Activated naive CD4-positive, alpha-beta T cell treated with anti-CD3 and anti-CD28 coated beads, Interleukin-2, amount 10 ng/mL, durations not matched to agents 7 days and 5 days (primary cell): ENCODE results near the gene KBTBD12.
"Not testable (repeated sequence)": the region's sequence is repeated elsewhere in the genome, so short reads cannot be mapped to it uniquely, and the experiment has no call there.

Experiments used
- CTCF ChIA-PET: fragments of 350-600 bp; sonication (Branson Sonifier 250); formaldehyde crosslinking; loops from one replicate; lab custom pipeline; 2021; ENCODE audit warnings: antibody characterized with exemption; lab: Charles Lee
- DNase-seq: peaks from one replicate; pipeline ENCODE4 v3.0.0-alpha.2; 2020
- H3K27ac Mint-ChIP-seq: one replicate; pipeline ENCODE4 v1.8.0; 2021; ENCODE audit warnings: mild to moderate bottlenecking, moderate library complexity, mixed read lengths
- H3K27me3 Mint-ChIP-seq: one replicate; pipeline ENCODE4 v1.8.0; 2021; ENCODE audit warnings: mild to moderate bottlenecking, mixed read lengths
- H3K36me3 Mint-ChIP-seq: one replicate; pipeline ENCODE4 v1.8.0; 2021; ENCODE audit warnings: mixed read lengths
- H3K4me1 Mint-ChIP-seq: one replicate; pipeline ENCODE4 v1.8.0; 2021; ENCODE audit warnings: mixed read lengths
- H3K4me3 Mint-ChIP-seq: one replicate; pipeline ENCODE4 v1.8.0; 2021; ENCODE audit warnings: mild to moderate bottlenecking, moderate library complexity, mixed read lengths
- H3K9me3 Mint-ChIP-seq: one replicate; pipeline ENCODE4 v1.8.0; 2021; ENCODE audit warnings: mixed read lengths

KBTBD12 gene

GRCh38 chr3:127915115-127915936 is at the start of gene KBTBD12:
Gene KBTBD12 (plus strand): TSS chr3:127915232. CDS start chr3:127923062, 7,830 bp downstream.
- Mint-ChIP-seq H3K27ac (peak within 1 kb of the TSS; percentile 38), H3K36me3 (no peaks in the 10 kb centered on the region), H3K9me3 (peaks cover 4% of the 10 kb centered on the region), H3K27me3 (peaks cover 59% of the 10 kb centered on the region), H3K4me1 (no peaks in the 10 kb centered on the region), H3K4me3 (no peak within 1 kb of the TSS)
- no peak for DNase-seq
- CTCF ChIA-PET: no interaction called here

GRCh38 chr3:127865941-127866340 is 49.1 kb upstream of the KBTBD12 start:
- no peak overlapping the region for H3K4me3 Mint-ChIP-seq
- no peaks in the 10 kb centered on the region for H3K9me3 Mint-ChIP-seq
- H3K4me1 Mint-ChIP-seq: no peaks in the 10 kb centered on the region
- no peak overlapping the region for H3K27ac Mint-ChIP-seq
- no peak for DNase-seq
- H3K27me3 Mint-ChIP-seq: peaks cover under 1% of the 10 kb centered on the region
- no peaks in the 10 kb centered on the region for H3K36me3 Mint-ChIP-seq
- CTCF ChIA-PET: no interaction called here

- Mint-ChIP-seq H3K4me1 (no peaks in the 10 kb centered on the region), H3K36me3 (no peaks in the 10 kb centered on the region), H3K9me3 (no peaks in the 10 kb centered on the region), H3K4me3 (no peak overlapping the region), H3K27ac (no peak overlapping the region), H3K27me3 (peaks cover 9% of the 10 kb centered on the region)
- CTCF ChIA-PET: no interaction called here
- DNase-seq: no peak
Observed at GRCh38 chr3:127867412-127867811, 47.6 kb upstream of the KBTBD12 start.

- Mint-ChIP-seq H3K27ac (no peak overlapping the region), H3K4me3 (no peak overlapping the region), H3K4me1 (no peaks in the 10 kb centered on the region), H3K36me3 (no peaks in the 10 kb centered on the region), H3K27me3 (peaks cover 9% of the 10 kb centered on the region), H3K9me3 (no peaks in the 10 kb centered on the region)
- CTCF ChIA-PET: no interaction called here
- DNase-seq: no peak
Observed at GRCh38 chr3:127867986-127868385, 47.0 kb upstream of the KBTBD12 start.

- H3K4me1 Mint-ChIP-seq: no peaks in the 10 kb centered on the region
- H3K4me3 Mint-ChIP-seq: no peak overlapping the region
- H3K9me3 Mint-ChIP-seq: no peaks in the 10 kb centered on the region
- H3K36me3 Mint-ChIP-seq: no peaks in the 10 kb centered on the region
- CTCF ChIA-PET: no interaction called here
- H3K27me3 Mint-ChIP-seq: peaks cover 9% of the 10 kb centered on the region
- DNase-seq: no peak
- H3K27ac Mint-ChIP-seq: no peak overlapping the region
Observed at GRCh38 chr3:127870156-127870555, 44.9 kb upstream of the KBTBD12 start.

- not testable (repeated sequence) for H3K9me3 Mint-ChIP-seq
Observed at GRCh38 chr3:127874097-127874496, 40.9 kb upstream of the KBTBD12 start.

GRCh38 chr3:127881586-127881985 is 33.4 kb upstream of the KBTBD12 start:
- CTCF ChIA-PET: no interaction called here
- no peaks in the 10 kb centered on the region for H3K36me3 Mint-ChIP-seq
- H3K4me1 Mint-ChIP-seq: no peaks in the 10 kb centered on the region
- no peak for DNase-seq
- H3K27ac Mint-ChIP-seq: no peak overlapping the region
- H3K4me3 Mint-ChIP-seq: no peak overlapping the region
- H3K9me3 Mint-ChIP-seq: no peaks in the 10 kb centered on the region
- peaks cover 8% of the 10 kb centered on the region for H3K27me3 Mint-ChIP-seq

More at GRCh38 chr3:127874097-127874496, 40.9 kb upstream of the KBTBD12 start:
- H3K36me3 Mint-ChIP-seq, H3K27ac Mint-ChIP-seq, CTCF ChIA-PET, H3K4me3 Mint-ChIP-seq, H3K4me1 Mint-ChIP-seq, DNase-seq: not testable (repeated sequence)
- H3K27me3 Mint-ChIP-seq: peaks cover 14% of the 10 kb centered on the region

GRCh38 chr3:127884041-127884440 is 31.0 kb upstream of the KBTBD12 start:
- CTCF ChIA-PET: no interaction called here
- H3K27ac Mint-ChIP-seq: no peak overlapping the region
- no peaks in the 10 kb centered on the region for H3K36me3 Mint-ChIP-seq
- H3K27me3 Mint-ChIP-seq: peaks cover 14% of the 10 kb centered on the region
- no peak for DNase-seq
- no peaks in the 10 kb centered on the region for H3K4me1 Mint-ChIP-seq
- no peak overlapping the region for H3K4me3 Mint-ChIP-seq
- no peaks in the 10 kb centered on the region for H3K9me3 Mint-ChIP-seq

GRCh38 chr3:127886231-127886955 is 28.6 kb upstream of the KBTBD12 start:
- Mint-ChIP-seq H3K27me3 (peaks cover 6% of the 10 kb centered on the region), H3K9me3 (peaks cover 8% of the 10 kb centered on the region), H3K27ac (no peak overlapping the region), H3K4me1 (no peaks in the 10 kb centered on the region), H3K4me3 (no peak overlapping the region), H3K36me3 (no peaks in the 10 kb centered on the region)
- DNase-seq: no peak
- CTCF ChIA-PET: no interaction called here

GRCh38 chr3:127886956-127887231 is 28.1 kb upstream of the KBTBD12 start:
- H3K4me1 Mint-ChIP-seq: no peaks in the 10 kb centered on the region
- H3K9me3 Mint-ChIP-seq: peaks cover 10% of the 10 kb centered on the region
- H3K27me3 Mint-ChIP-seq: peaks cover 6% of the 10 kb centered on the region
- no peaks in the 10 kb centered on the region for H3K36me3 Mint-ChIP-seq
- H3K4me3 Mint-ChIP-seq: no peak overlapping the region
- no peak overlapping the region for H3K27ac Mint-ChIP-seq
- DNase-seq: no peak
- CTCF ChIA-PET: no interaction called here

GRCh38 chr3:127887321-127887720 is 27.7 kb upstream of the KBTBD12 start:
- peaks cover 6% of the 10 kb centered on the region for H3K27me3 Mint-ChIP-seq
- peaks cover 14% of the 10 kb centered on the region for H3K9me3 Mint-ChIP-seq
- CTCF ChIA-PET: no interaction called here
- H3K36me3 Mint-ChIP-seq: no peaks in the 10 kb centered on the region
- no peaks in the 10 kb centered on the region for H3K4me1 Mint-ChIP-seq
- no peak for DNase-seq
- H3K27ac Mint-ChIP-seq: no peak overlapping the region
- H3K4me3 Mint-ChIP-seq: no peak overlapping the region

- H3K27ac Mint-ChIP-seq: no peak overlapping the region
Observed at GRCh38 chr3:127888156-127888555, 26.9 kb upstream of the KBTBD12 start.

GRCh38 chr3:127888564-127889107 is 26.4 kb upstream of the KBTBD12 start:
- DNase-seq: no peak
- no peak overlapping the region for H3K27ac Mint-ChIP-seq
- H3K27me3 Mint-ChIP-seq: peaks cover 6% of the 10 kb centered on the region
- no peaks in the 10 kb centered on the region for H3K4me1 Mint-ChIP-seq
- CTCF ChIA-PET: no interaction called here
- H3K36me3 Mint-ChIP-seq: no peaks in the 10 kb centered on the region
- H3K4me3 Mint-ChIP-seq: no peak overlapping the region
- peaks cover 14% of the 10 kb centered on the region for H3K9me3 Mint-ChIP-seq

More at GRCh38 chr3:127888156-127888555, 26.9 kb upstream of the KBTBD12 start:
- peaks cover 14% of the 10 kb centered on the region for H3K9me3 Mint-ChIP-seq
- CTCF ChIA-PET: no interaction called here
- no peaks in the 10 kb centered on the region for H3K4me1 Mint-ChIP-seq
- H3K36me3 Mint-ChIP-seq: no peaks in the 10 kb centered on the region
- DNase-seq: no peak
- H3K27me3 Mint-ChIP-seq: peaks cover 6% of the 10 kb centered on the region
- H3K4me3 Mint-ChIP-seq: no peak overlapping the region

GRCh38 chr3:127889461-127889863 is 25.6 kb upstream of the KBTBD12 start:
- Mint-ChIP-seq H3K27me3 (peaks cover 6% of the 10 kb centered on the region), H3K4me1 (no peaks in the 10 kb centered on the region), H3K4me3 (no peak overlapping the region), H3K27ac (peak overlapping the region; percentile 12), H3K36me3 (no peaks in the 10 kb centered on the region), H3K9me3 (peaks cover 14% of the 10 kb centered on the region)
- DNase-seq: no peak
- CTCF ChIA-PET: no interaction called here
